Jurkat, Clone E6-1 (cell line): ENCODE data around the gene STUB1.

Experiments
- DNase-seq: peaks from one replicate; pipeline ENCODE4 v3.0.0-alpha.2; 2011; ENCODE audit warnings: low read depth, low spot score
- H3K4me3 ChIP-seq: 2 replicates; pipeline ENCODE4 v1.5.1; 2011; ENCODE audit warnings: mild to moderate bottlenecking, low read length, control low read depth, moderate library complexity

The STUB1 gene

GRCh38 chr16:675884-676564, 4.2 kb upstream of the STUB1 start:
- no peak overlapping the region for H3K4me3 ChIP-seq

DNA sequence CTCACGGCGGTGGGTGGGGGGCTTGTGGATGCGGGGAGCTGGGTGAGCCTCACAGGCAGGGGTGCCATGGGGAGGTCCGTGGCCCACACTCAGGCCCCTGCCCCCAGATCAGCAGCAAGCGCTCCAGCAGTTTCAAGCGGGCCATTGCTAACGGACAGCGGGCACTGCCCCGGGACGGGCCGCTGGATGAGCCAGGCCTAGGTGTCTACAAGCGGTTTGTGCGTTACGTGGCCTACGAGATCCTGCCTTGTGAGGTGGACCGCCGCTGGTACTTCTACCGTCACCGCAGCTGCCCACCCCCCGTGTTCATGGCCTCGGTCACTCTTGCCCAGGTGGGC, 3.7 kb upstream of the STUB1 start:
- no peak for DNase-seq
- no peak overlapping the region for H3K4me3 ChIP-seq

More at GRCh38 chr16:675884-676564, 4.2 kb upstream of the STUB1 start:
- no peak for DNase-seq

- H3K4me3 ChIP-seq: no peak overlapping the region
- no peak for DNase-seq
Measured at GRCh38 chr16:676913-677312, 3.3 kb upstream of the STUB1 start.

DNA sequence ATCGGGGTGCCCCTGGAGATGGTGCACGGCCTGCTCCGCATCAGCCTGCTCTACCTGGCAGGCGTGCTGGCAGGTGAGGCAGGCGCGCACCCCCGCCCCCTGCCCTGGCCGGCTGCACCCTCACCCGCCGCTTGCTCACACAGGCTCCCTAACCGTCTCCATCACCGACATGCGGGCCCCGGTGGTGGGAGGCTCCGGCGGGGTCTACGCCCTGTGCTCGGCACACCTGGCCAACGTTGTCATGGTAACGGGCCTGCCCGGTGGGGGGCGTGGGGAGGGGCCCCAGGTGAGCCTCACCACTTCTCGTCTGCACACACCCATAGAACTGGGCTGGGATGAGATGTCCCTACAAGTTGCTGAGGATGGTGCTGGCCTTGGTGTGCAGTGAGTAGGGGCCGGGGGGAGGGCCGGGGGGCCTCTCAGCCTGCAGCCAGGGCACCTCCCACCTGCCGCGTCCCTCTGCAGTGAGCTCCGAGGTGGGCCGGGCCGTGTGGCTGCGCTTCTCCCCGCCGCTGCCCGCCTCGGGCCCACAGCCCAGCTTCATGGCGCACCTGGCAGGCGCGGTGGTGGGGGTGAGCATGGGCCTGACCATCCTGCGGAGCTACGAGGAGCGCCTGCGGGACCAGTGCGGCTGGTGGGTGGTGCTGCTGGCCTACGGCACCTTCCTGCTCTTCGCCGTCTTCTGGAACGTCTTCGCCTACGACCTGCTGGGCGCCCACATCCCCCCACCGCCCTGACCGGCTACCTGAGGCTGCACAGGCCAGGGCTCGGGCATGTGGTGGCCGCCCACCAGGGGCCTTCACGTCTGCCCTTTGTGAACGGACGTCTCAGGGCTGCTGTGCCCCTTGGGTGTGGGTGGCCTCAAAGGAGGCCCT, 2.7 kb upstream of the STUB1 start:
- DNase-seq: no peak
- no peak overlapping the region for H3K4me3 ChIP-seq

GRCh38 chr16:678209-678857, 1.9 kb upstream of the STUB1 start:
- no peak for DNase-seq
- no peak overlapping the region for H3K4me3 ChIP-seq

DNA sequence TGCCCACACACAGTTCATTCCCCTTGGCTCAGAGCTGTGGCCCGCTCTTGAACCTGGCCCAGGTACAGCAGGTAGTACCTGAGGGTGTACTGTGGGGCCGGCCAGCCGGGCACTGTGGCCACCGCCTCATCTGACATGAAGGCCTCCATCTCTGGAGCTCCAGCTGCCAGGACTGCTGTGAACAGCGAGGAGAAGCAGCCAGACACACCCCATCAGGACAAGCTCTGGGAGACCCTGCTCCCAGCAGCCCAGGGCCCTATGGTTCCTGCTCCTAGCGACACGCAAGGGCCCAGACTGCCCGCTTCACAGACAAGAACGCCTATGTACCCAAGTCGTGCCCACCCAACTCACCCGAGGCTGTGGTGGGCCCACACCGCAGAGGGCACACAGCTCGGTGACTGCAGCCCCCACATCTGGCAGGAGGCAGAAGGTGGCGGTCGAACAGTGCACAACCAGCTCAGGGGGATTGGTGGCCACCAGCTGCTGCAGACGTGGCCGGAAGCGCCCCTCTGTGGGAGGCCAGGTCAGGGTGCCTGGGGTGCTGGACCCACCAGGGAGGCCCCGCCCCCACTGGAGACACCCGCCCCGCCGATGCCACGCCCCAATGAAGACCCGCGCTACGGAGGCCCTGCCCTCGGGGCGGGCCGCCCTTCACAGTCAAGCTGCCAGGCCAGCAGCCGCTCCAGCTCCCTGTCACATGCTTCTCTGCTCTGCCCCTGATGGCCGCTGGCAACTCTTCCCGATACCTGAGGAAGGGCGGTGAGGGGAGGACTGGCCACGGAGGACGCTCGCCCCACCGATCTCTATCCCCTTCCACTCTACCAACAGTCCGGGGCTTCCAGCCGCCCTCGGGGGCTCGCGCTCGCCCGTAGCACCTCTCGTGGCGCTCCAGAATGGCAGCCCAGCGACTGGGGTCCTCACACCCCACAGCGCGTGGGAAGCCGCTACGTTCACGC, 1.1 kb upstream of the STUB1 start:
- DNase-seq: peak; percentile 47
- peak overlapping the region; percentile 54 for H3K4me3 ChIP-seq

DNA sequence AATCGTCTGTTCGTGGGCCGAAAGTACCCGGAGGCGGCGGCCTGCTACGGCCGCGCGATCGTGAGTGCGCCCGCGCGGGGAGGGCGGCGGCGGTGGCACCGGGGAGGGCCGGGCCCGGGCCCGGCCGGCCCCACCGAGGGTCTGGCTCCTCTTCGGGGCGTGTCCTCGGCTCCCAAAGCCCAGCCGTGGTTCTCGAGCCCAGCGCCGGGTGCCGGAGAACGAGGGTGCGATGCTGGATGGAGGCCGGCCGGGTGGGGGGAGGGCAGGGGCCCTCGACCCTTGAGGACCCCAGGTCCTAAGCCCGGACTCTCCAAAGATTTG, 375 bp downstream of the STUB1 start:
- peak overlapping the region; percentile 59 for H3K4me3 ChIP-seq
- DNase-seq: no peak

DNA sequence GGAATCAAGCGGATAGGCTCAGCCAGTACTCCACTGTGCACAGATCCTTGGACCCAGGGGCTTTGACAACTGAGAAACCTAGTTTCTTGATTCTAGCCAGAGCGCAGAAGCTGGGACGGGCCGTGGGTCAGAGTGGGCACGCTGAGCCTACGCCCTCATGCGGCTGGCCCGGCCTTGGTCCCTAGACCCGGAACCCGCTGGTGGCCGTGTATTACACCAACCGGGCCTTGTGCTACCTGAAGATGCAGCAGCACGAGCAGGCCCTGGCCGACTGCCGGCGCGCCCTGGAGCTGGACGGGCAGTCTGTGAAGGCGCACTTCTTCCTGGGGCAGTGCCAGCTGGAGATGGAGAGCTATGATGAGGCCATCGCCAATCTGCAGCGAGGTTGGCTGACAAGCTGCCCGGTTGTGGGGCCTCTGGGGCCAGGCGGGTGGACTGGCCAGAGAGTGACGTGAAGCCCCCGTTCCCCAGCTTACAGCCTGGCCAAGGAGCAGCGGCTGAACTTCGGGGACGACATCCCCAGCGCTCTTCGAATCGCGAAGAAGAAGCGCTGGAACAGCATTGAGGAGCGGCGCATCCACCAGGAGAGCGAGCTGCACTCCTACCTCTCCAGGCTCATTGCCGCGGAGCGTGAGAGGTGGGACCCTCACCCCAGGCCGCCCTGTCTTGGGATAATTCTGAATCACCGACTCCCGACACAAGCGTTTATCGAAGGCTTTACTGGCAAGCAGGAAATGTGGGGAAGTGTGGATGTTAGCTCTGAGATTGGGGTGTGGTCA, 946 bp downstream of the STUB1 start:
- H3K4me3 ChIP-seq: peak overlapping the region; percentile 59

DNA sequence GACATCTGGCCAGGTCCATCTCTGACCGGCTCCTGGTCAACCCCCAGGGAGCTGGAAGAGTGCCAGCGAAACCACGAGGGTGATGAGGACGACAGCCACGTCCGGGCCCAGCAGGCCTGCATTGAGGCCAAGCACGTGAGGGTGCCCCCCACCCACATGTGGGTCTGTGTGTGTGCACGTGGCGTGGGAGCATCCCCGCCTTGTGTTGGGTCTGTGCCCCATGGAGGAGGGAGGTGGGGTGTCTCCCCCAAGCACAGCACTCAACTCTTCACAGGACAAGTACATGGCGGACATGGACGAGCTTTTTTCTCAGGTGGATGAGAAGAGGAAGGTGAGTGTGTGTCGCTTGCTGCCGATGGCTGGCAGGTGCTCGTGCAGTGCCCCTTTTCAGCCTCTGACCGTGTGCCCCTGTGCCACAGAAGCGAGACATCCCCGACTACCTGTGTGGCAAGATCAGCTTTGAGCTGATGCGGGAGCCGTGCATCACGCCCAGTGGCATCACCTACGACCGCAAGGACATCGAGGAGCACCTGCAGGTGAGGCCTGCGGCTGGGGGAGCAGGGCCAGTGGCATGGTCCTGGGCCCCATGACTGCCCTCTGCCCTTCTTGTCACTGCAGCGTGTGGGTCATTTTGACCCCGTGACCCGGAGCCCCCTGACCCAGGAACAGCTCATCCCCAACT, 1.7 kb downstream of the STUB1 start:
- DNase-seq: no peak
- no peak overlapping the region for H3K4me3 ChIP-seq

More for the DNA sequence above, 946 bp downstream of the STUB1 start:
- DNase-seq: no peak

GRCh38 chr16:682493-683395, 2.5 kb downstream of the STUB1 start:
- H3K4me3 ChIP-seq: peak overlapping the region; percentile 57
- DNase-seq: no peak

DNA sequence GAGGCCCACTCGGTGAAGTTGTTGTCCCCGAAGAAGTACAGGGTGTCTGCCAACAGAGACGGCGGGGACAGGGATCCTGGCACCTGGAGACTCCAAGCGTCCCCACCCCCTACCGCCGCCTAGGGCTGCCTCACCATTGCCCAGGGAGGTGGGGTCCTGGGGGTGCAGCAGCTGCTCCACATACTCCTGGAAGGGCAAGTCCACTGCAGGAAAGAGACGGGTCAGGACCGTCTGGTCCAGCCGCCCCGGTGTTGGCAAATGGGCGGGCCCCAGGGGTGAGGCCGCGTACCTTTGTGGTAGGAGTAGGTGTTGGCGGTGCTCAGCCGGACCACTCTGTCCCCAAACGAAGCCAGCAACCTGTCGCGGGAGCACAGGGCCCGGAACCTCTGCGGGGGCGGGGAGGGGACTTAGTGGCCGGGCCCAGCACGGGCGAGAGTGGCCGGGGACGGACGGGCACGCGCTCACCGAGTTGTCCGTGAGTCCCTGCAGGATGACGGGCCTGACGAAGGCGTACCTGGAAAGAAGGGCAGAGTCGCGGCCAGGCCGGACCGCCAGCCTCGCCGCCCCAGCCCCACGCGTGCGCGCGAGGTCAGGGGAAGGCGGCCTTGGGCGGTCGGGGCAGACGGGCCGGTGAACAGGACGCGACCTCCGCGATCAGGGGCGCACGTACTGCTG, 3.3 kb downstream of the STUB1 start:
- DNase-seq: no peak
- H3K4me3 ChIP-seq: peak overlapping the region; percentile 57

DNA sequence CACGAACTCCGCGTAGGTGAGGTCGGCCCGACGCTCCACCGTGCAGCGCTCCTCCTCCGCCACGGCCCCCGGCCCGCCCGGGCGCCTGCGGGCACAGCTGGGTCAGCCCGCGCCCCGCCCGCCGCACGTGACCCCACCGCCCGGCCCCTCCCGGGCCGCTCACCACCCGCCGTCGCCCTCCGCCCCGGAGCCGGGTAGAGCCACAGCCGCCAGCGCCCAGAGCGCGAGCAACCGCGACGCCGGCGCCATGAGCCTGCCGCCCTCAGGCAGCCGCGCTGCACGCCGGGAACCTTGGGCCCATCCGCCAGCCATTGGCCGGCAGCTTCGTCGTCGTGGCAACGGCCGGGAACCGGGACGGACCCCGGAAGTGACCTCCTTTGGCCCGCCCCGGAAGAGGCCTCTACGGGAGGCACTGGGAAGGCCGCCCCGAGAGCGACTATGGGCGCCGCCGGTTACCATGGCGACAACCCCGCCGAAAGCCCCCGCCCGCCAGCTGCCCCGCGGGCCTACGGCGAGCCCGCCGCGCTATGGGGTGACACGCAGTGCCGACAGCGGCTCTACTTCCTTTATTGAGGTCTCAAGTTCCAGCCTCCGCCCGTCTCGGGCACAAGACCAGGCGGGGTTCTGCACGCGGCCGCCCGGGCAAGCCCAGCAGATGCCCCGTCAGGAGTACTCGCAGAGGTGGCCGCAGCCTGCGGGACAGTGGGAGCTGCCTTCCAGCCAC, 4.0 kb downstream of the STUB1 start, which contains the start of gene JMJD8:
Gene JMJD8 (minus strand): TSS at position 264 of the 724 bp plus-strand sequence. CDS start 15 bp downstream, at position 249.
- peak within 1 kb of the TSS; percentile 57 for H3K4me3 ChIP-seq
- DNase-seq: peak; percentile 90

DNA sequence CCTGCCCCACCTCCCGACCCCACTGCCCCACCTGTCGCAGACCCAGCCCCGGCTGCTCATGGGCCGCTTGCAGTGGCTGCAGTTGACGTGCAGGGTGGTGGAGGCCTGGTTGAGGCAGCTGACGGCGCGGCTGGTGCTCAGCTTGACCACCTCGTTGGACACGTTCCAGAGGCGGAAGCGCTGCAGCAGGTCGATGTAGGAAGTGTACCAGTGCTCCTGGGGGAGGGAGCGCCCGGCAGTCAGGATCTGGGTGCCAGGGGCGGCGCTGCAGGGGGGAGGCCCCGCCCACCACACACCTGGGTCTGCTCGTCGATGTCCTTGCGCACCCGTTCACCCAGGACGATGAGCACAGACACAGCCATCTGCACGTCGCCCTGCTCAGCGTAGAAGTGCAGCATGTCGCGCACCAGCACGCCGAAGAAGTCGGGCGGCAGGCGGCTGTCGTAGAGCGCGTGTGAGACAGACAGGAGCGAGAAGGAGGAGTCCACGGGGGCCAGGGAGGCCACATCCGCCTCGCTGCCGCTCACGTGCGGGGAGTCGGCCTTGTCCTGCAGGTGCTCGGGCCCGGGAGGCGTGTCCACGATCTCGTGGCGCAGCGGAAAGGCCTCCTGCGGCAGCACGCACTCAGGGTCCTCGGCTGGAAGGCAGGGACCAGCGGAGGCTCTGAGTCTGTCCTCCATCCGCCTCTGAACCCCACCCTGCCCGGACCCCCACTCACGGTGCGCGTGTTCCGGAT, 4.9 kb downstream of the STUB1 start:
- no peak for DNase-seq
- H3K4me3 ChIP-seq: no peak overlapping the region

GRCh38 chr16:685967-686366, 5.8 kb downstream of the STUB1 start:
- DNase-seq: no peak

More at GRCh38 chr16:685967-686366, 5.8 kb downstream of the STUB1 start:
- H3K4me3 ChIP-seq: no peak overlapping the region
